ENCODE measurements around the gene KPNA4.

Gene KPNA4

GRCh38 chr3:160602259-160602658 is 36.9 kb upstream of the KPNA4 start:
- TF ChIP-seq, protein P1, sequence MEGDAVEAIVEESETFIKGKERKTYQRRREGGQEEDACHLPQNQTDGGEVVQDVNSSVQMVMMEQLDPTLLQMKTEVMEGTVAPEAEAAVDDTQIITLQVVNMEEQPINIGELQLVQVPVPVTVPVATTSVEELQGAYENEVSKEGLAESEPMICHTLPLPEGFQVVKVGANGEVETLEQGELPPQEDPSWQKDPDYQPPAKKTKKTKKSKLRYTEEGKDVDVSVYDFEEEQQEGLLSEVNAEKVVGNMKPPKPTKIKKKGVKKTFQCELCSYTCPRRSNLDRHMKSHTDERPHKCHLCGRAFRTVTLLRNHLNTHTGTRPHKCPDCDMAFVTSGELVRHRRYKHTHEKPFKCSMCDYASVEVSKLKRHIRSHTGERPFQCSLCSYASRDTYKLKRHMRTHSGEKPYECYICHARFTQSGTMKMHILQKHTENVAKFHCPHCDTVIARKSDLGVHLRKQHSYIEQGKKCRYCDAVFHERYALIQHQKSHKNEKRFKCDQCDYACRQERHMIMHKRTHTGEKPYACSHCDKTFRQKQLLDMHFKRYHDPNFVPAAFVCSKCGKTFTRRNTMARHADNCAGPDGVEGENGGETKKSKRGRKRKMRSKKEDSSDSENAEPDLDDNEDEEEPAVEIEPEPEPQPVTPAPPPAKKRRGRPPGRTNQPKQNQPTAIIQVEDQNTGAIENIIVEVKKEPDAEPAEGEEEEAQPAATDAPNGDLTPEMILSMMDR (conservative IDR thresholded peaks at IDR 0.05): no peak
- H3K27ac ChIP-seq: no peak overlapping the region

GRCh38 chr3:160601288-160601687 is 35.9 kb upstream of the KPNA4 start:
- no peak overlapping the region for H3K27ac ChIP-seq
- TF ChIP-seq, protein P1 (conservative IDR thresholded peaks at IDR 0.05): no peak

DNA sequence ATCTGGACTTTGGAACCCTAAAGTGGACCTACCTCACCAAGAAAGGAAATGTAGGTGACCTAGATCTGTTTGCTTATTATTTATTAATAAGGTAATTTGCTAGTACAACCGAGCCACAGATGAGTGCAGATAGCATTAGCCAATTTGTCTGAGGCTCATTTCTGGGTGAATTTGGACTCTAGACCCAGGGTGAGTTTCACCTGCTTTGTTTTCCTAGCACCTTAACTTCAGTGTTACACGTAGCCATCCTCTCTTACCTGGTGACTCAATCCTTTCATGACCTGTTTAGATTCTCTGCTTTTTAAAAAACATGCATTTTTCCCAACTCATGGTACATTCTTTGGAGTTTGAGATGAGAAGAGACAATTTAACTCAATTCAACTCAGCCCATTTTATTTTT is 33.5 kb upstream of the KPNA4 start:
- TF ChIP-seq, protein P1 (conservative IDR thresholded peaks at IDR 0.05): no peak
- H3K27ac ChIP-seq: no peak overlapping the region

DNA sequence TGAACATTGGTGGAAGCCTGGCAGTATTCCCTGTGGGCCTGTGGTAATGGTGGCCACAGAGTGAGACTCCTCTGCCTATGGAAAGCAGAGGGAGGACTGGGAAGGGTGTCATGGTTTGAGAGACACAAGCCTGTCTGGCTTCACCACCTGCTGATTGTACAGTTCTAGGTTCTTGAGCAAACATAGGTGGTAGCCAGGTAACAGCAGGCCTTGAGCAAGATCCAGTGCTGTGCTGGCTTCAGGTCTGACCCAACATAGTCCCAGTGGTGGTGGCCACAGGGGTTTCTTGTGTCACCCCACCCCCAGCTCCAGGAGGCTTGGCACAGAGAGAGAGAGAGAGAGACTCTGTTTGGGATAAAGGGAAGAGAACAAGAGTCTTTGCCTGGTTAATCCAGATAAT is 22.7 kb upstream of the KPNA4 start:
- no peak overlapping the region for H3K27ac ChIP-seq
- TF ChIP-seq, protein P1 (conservative IDR thresholded peaks at IDR 0.05): no peak

DNA sequence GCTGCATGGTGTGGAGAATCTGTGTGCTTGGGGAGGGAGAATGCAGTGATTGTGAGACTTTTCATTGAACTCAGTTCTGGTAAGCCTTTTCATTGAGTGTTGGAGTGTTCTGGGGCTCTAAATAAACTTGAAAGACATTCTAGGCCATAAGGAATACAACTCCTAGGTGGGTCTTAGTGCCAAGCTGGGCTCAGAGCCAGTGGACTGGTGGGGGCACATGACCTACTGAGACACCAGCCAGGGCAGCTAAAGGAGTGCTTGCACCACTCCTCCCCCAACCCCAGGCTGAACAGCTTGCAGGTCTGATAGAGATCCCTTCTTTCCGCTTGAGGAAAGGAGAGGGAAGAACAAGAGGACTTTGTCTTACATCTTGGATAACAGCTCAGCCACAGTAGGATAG is 21.7 kb upstream of the KPNA4 start:
- H3K27ac ChIP-seq: no peak overlapping the region
- TF ChIP-seq, protein P1 (conservative IDR thresholded peaks at IDR 0.05): no peak

GRCh38 chr3:160586679-160587078 is 21.3 kb upstream of the KPNA4 start:
- TF ChIP-seq, protein P1 (conservative IDR thresholded peaks at IDR 0.05): no peak
- H3K27ac ChIP-seq: no peak overlapping the region

DNA sequence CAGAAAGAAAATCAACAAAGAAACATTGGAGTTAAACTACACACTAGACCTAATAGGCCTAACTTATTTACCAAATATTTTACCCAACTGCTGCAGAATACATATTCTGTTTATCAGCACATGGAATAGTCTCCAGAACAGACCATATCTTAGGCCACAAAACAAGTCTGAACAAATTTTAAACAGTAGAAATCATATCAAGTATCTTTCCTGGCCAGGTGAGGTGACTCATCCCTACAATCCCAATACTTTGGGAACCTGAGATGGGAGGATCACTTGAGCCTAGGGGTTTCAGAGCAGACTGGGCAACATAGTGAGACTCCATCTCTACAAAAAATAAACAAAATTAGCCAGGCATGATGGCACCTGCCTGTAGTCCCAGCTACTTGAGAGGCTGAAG is 18.1 kb upstream of the KPNA4 start:
- no peak overlapping the region for H3K27ac ChIP-seq
- TF ChIP-seq, protein P1 (conservative IDR thresholded peaks at IDR 0.05): no peak

DNA sequence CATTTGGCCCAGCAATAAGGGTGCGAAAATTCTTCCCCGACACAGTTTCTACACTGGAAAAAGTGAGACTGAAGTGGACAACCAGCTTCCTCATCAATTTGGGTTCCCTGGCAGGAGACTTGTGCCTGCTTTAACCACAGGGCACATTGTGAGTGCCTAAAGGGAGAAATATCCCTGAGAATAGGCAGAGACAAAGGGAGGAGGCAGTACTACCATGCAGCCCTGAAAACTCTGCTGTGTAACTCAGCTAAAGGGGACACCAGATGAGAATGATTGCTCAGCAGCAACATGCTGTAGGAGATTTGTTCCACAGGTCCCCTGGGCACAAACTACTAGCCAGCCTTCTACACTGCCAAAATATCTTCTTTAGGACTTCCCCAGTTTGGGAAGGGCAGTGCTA is 15.6 kb upstream of the KPNA4 start:
- H3K27ac ChIP-seq: no peak overlapping the region
- TF ChIP-seq, protein P1 (conservative IDR thresholded peaks at IDR 0.05): no peak

All from VCaP (cell line).